NCI-H1092 (cell line): ENCODE data around the gene ATG9B.
"Not testable (repeated sequence)": the region's sequence is repeated elsewhere in the genome, so short reads cannot be mapped to it uniquely, and the experiment has no call there.

Experiments
- DNase-seq: peaks from one replicate; lab custom pipeline; 2025; lab: John Stamatoyannopoulos, UW

The ATG9B gene

DNA sequence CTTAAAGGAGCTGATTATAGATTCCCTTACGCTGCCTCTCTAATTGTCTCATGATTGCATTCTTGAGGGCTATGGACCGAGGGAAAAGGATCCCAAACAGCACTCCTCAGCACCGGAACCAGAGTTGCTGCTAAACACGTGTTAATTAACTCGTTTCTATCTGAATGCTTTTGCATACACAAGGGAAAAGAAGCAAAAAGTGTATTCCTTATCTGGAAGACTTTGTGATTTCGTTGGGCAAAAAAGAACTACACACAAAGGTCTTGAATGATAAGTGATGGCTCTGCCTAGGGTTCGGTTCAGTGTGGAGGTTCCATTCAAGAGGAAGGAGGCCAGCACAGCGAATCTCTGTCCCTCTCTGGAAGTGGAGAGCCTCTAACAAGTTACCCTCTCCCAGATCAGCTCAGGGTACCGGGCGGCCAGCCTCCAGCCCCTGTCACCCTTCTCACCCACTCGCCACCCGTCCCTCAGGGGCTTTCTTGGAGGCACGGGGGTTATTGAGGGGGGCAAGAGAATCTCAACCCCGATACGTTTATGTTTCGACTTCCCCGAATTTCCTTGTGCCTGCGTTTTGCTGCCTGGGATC is 34.6 kb upstream of the ATG9B start:
- DNase-seq: no peak

DNA sequence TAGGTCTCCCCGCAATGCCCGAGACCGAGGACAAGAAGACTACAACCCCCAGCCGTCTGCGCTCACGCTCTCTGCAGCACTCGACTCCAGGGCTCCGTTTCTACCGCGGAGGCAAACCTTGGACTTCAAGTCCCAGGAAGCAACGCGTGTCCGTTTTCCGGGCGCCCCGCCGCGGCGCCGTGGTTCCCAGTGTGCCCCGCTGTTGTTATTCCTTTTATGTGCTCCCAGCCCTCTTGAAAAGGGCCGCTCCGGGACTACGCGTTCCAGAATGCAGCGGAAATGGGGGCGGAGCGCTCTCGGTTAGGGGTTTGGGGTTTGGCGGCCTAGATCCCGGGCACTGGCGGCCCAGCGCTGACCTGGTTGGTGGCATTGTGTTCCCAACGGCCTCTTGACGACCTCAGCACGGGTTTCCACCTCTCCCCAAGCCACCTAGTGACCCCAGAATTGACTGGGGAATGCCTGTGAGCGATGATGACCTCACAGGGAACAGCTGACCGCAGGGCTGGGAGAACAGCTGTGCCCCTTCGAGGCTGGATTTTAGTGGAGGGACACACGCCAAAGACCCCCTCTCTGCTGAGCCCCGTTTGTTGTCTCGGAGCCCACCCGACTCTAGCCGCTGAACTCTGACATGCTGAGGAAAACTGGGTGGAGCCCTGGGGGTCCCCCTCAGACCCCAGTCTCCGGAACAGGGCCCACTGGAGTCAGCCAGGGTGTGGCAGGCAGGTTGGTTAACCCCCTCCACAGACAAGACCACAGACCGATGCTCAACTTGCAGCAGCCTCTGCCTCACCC is 33.9 kb upstream of the ATG9B start:
- peak; percentile 100 for DNase-seq

DNA sequence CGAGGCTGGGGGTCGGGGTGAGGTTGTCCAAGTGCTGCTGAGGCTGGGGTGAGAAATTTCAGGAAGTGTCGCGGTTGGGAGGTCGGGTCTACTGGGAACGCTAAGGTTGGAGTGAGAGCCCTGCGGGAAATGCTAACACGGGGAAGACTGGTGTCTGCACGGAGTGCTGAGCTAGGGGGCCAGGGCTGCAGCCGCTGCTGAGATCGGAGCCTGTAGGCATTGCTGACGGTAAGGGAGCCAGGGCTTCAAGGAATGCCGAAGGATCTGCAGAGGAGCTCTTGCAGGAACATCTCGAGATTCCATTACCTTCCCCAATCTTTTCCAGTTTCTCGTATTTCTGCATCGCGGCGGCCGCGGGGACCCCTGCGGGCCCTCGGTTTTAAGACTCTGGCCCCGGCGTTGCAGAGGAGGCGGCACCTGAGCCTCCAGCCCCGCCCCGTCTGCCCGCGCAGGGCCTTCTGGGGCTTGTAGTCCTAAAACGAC is 33.3 kb upstream of the ATG9B start, which contains the start of gene CDK5:
TSS of gene CDK5 (minus strand) at position 392 of the 483 bp plus-strand sequence. CDS start at position 343, 49 bp downstream.
- DNase-seq: no peak

DNA sequence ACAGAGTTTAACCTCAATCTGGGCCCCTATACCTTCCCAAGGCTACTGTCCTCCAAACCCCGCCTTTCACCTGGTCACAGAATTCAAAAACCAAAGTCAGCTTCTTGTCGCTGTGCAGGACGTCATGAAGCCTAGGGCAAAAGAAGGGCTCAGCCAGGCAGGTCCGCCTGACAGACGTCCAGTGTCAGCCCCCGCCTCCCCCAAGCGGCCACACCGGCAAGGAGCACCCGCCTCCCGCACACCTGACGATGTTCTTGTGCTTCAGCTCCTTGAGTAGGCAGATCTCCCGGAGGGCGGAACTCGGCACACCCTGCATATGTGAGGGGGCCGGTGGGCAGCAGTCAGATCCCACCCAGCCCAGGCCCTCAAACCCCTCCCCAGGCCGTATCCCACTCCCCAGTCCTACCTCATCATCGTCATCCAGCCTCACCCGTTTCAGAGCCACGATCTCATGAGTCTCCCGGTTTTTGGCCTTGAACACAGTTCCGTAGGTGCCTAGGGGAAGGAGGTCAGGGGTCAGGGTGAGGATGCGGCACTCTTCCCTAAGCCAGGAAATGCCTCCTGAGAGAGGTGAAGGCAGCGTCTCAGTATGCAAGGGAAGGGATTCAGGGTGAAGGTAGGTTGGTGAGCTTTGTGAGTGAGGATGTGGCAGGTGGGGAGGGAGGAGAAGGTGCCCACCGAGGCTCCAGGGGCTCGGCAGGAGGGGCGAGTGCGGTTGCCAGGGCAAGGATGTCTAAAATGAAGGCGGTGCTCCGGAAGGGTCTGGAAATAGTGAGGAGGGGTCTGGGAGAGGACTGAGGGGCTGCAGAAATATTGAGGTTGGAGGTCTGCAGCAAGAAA is 32.6 kb upstream of the ATG9B start:
- no peak for DNase-seq

DNA sequence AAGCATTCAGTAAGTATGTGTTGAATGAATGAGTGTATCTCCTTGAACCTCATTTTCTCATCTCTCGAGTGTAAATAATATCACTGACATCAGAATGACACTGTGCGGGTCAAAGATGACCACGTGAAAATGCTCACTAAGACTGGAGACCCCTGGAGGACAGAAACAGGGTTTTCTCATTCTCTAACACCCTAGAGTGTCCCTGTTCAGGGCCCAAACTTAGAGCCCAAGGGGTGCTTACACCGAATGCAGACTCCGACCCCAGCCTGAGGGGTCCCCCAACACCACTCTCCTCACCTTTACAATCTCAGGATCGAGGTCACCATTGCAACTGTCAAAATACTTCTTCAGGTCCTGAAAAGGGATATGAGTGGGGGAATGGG is 32.0 kb upstream of the ATG9B start:
- DNase-seq: no peak

DNA sequence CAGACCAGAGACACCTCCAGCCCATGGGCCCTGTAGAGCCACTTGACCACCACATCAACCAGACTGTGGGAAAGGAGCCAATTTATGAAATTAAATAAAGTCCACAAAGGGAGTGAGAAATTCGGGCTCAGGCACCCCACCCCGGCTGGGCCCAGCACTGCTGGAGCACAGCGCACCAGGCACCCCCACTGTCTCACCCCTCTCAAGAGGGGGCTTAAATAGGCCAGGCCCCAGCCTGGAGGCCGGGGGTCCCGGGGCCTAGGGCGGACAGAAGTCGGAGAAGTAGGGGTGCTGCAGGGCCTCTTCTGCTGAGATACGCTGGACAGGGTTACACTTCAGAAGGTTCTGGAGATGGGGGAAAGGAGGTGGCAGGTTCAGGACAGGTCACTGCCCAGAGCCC is 29.5 kb upstream of the ATG9B start:
- DNase-seq: no peak

DNA sequence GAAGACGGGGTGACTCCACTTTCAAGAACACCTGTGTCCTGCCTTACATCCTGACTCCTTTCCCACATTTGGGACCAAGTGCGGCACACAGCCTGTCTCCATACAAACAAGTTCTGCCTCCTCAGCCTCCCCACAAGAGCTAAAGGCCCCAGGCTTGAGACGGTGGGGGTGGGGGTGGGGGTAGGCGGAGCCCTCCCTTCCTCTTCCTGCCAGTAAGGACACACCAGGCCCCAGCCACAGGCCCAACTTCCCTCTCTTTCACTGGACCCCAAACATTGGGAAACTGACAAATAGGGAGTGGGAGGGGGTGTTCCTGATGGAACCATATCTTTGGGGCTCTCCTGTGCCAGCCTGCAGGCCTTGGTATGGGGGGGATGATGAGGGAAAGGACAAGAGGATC is 28.8 kb upstream of the ATG9B start:
- DNase-seq: no peak

DNA sequence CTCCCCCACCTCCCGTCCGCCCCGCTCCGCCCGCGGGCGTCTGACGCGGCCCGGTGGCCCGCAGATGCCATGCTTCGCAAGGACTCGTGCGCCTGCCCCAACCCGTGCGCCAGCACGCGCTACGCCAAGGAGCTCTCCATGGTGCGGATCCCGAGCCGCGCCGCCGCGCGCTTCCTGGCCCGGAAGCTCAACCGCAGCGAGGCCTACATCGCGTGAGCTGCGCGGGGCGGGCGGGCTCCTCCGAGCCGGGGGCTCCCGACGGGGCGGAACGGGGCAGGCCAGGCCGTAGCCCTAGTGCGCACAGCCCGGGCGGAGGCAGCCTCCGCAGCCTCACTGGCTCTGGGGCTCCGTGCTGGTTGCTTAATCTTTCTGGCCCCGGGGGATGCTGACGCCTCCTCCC is 26.8 kb upstream of the ATG9B start:
- DNase-seq: no peak

DNA sequence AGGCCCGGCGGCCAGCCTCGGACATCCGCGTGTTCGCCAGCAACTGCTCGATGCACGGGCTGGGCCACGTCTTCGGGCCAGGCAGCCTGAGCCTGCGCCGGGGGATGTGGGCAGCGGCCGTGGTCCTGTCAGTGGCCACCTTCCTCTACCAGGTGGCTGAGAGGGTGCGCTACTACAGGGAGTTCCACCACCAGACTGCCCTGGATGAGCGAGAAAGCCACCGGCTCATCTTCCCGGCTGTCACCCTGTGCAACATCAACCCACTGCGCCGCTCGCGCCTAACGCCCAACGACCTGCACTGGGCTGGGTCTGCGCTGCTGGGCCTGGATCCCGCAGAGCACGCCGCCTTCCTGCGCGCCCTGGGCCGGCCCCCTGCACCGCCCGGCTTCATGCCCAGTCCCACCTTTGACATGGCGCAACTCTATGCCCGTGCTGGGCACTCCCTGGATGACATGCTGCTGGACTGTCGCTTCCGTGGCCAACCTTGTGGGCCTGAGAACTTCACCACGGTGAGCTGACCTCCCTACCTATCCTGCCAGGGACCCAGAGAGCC is 24.7 kb upstream of the ATG9B start:
- no peak for DNase-seq

DNA sequence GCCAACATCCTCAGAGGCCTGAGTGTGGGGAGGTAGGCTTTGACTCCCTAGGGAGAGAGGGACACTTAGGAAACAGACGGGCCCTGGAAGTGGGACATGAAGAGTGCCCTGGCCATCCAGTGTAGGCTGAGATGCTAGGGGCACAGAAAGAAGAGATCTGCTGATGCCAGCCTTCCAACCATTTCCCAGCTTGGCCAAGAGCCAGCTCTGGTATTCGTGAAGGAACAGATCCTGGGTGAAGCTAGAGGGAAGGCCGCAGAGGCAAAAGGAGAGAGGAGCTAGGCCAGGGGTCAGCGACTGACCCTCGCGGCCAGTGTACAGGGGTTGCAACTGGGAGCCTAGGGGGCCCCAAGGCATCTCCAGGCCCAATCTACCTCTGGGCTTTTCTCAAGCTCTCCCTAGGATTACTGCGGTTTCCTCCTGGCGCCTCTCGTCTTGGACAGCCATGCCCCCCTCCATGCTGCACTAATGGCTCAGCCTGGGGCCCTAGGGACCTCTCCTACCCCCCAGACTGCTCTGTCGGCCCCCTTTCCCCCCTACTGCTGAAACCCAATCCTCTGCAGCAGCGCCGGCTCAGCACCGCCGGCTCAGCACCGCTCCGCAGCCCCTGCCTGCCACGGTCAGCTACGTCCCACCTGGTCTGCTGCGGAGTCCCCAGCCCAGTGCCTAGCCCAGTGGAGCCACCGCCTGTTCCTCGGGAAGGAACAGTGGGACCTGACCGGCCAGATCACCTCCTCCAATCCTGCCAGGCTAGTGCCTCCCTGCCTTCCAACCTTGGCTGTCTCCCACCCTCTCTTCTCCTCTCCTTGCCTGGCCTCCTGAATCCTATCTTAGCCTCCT is 23.9 kb upstream of the ATG9B start, which contains the start of gene ASIC3:
TSS of gene ASIC3 (plus strand) at position 556 of the 840 bp plus-strand sequence. CDS start 355 bp downstream, outside the sequence.
- DNase-seq: no peak

DNA sequence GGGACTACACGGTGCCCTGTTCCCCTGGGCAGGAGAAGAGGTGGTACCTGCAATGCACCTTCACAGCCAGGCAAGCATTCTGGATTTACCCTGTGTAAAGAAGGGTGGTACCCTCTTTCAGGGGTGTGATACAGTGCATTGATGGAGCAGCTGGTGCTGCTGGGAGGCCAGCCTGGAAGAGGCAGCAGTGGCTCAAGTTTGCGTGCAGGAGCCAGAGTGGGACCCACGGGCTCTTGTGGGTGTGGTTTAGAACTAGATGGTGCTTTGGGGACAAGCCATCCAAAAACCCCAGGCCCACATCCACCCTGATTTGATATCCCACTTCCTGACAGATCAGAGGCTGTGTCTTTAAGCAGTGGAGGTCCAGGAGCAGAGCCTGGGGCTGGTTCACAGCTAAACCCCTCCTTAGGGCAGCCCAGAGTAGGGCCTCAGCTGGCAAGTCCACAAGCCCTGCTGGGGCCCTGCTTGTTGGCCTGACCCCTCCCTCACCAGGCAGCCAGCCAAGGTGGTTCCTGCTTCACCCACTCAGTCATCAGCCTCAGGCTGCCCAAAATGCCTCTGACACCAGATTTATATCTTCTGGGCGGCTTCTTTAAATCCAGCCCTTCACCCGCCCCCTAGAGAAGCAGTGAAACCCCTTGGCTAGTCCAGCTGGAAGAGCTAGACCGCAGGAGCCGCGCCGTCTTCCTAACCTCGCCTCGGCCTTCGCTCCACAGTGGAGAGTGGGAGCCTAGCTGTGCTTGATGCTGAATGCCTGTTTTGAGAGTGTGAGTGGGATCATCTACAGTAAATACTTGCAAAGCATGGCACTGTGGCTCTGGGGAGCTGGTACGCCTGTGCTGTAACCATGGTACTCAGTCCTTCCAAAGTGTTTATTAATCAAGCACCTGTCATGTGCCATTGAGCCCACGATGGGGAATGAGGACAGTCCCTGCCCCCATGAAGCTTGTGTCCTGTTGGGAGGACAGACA is 22.6 kb upstream of the ATG9B start:
- DNase-seq: no peak

DNA sequence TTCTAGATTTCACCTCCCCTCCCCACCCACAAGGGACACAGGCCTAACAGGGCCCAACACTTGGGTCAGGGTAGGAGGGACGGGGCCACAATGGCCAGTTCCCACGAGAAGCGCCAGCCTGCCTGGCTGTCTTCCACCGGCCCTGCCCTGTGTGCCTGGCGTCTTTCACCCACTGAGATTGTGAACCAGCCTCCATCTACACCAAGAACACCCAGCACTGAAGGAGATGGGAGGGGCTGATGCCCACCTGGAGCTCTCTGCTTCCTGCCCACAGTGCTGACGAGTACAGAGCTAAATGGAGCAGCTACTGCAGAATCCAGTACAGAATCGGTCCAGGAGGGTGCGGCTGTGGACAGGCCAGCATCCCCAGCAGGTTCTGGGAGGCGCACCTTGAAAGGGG is 21.7 kb upstream of the ATG9B start:
- no peak for DNase-seq

DNA sequence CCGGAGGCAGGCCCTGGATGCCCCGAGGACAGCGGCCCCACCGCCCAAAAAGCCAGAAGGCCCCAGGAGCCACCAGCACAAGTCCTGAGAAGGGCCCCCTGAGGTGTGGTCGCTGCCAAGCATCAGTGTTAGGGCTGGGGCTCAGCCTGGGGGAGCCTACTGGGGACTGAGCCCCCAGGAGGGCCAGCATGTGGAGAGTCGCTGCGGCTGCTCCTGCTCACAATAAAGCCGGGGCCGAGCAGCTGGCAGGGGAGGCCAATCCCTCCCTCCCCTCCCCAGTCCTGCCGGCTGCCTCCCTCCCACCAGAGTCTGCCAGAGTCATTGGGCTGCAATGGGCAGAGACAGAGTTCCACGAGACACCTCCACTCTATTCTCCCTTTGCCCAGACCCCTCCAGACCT is 21.0 kb upstream of the ATG9B start:
- no peak for DNase-seq

DNA sequence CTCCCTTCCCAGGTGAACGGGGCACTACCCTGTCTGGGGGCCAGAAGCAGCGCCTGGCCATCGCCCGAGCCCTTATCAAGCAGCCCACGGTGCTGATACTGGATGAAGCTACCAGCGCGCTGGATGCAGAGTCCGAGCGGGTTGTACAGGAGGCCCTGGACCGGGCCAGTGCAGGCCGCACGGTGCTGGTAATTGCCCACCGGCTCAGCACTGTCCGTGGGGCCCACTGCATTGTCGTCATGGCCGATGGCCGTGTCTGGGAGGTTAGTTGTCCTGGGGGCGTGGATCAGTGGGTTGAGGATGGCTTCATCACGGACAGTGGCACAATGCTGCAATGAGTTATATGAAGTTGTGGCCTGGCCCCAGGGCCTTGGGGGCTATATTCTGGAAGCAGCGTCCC is 19.7 kb upstream of the ATG9B start:
- no peak for DNase-seq

DNA sequence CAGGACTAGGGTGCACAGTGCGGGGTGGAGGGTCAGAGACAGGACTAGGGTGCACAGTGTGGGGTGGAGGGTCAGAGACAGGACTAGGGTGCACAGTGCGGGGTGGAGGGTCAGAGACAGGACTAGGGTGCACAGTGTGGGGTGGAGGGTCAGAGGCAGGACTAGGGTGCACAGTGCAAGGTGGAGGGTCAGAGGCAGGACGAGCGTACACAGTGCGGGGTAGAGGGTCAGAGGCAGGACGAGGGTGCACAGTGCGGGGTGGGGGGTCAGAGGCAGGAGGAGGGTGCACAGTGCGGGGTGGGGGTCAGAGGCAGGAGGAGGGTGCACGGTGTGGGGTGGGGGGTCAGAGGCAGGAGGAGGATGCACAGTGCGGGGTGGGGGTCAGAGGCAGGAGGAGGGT is 19.2 kb upstream of the ATG9B start:
- DNase-seq: not testable (repeated sequence)

DNA sequence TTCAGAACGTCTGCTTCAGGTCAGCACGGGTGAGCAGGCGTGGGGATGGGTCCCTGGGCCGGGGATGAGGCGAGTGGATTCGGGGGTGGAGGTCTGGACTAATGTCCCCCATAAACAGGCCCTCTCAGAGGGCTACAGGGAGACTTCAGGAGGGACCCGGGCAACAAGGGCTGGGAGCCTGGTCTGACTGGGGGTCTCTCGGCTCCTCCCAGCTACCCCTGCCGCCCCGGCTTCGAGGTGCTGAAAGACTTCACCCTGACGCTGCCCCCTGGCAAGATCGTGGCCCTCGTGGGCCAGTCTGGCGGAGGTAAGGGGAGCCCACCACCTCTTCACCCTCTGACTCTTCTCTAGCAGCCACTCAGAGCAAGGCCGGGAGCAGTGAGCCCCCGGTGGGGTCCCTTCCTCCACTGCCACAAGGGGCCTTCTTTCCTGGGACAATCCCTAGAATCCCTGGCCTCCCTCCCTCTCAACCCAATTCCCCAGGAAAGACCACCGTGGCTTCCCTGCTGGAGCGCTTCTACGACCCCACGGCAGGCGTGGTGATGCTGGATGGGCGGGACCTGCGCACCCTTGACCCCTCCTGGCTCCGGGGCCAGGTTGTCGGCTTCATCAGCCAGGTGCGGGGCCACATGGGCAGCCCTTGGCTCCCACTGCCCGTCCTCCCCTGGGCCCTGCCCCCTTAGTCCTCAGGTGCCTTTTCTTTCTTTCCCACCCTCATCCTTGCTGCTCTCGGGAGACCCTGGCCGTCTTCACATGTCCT is 16.5 kb upstream of the ATG9B start:
- DNase-seq: no peak

DNA sequence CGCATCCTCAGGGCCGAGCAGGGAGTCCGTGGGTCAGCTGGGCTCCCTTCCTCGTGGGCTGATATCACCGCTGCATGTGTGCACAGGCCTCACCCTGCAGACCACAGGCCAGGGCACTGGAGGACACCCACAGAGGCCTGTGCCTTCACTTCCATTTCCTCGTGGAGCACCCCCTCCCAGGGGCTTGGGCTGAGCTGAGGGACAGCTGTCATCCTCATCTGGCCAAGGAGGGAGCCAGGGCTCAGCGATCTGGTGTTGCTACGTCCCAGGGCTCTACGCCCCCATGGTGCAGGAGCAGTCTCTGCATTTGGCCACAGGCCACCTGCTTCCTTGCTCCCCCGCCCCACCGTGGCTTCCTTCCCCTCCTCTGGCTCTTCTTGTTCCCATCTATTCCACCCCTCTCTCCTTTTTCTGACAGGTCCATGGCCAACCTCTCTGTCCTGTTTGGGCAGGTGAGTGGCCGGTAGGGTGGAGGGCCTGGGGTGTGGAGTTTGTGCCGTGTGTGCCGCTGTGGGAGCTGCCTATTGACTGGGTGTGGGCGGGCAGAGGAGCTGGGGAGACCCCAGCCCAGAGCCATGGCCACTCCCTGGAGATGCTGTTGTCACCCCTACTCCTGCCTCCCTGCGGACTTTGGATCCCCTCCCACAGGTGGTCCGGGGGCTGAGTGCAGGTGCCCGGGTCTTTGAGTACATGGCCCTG is 15.7 kb upstream of the ATG9B start:
- DNase-seq: no peak

DNA sequence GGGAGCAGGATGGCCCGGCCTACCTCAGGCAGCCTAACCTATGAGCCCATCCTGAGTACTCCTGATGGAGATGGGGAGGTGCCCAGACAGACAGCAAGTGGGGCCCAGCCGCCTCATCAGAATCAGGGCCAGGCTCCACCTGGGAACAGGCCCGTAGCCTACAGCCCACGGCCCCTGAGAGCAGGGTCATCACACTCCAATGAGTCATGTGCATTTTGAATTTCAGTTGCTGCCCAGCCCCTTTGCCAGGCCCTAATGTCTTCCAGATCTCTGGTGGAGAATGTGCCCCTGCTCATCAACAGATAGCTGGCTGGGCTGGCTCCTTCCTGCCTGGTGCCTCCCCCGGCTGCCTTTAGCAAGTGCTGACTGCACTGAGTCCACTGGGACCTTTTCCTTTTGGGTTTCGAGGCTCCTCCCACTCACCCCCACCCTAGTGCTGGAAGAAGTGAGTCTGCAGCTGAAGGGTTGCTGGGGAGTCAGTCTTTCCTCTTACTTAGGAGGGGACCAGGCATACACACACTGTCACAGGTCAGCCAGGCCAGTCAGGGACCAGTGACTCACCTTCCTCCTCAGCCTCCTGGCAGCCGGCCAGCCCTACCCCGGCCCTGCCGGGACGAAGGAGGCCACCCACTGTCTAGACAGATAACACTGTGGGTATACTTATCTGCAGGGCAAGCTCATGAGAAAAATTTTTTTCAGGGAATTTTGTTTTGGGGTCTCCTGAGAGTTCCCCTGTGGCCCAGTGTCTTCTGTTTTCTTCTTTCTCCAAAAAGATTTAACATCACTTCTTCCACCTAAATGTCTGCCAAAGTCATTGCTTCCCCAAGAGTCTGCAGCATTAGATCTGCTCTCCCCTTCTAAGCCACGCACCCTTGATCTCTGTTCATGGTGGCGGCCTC is 14.9 kb upstream of the ATG9B start:
- no peak for DNase-seq
